Neural progenitor cell (in vitro differentiated cells): Measurements from ENCODE around the gene ACOT7.

Experiments used
- EZH2 ChIP-seq: fragments of 200-600 bp; sonication (generic); IDR thresholded peaks from 2 replicates; pipeline ENCODE4 v1.6.1; 2017; ENCODE audit warnings: antibody characterized with exemption, mild to moderate bottlenecking, moderate library complexity
- EZH2phosphoT487 ChIP-seq: fragments of 200-600 bp; sonication (generic); IDR thresholded peaks from 2 replicates; pipeline ENCODE4 v1.6.1; 2017; ENCODE audit warnings: antibody characterized with exemption
- TF ChIP-seq, protein P1 (sequence below): fragments of 200-600 bp; sonication (generic); IDR thresholded peaks from 2 replicates; pipeline ENCODE4 v1.5.1; 2017; ENCODE audit warnings: antibody characterized with exemption, mild to moderate bottlenecking

DNA sequence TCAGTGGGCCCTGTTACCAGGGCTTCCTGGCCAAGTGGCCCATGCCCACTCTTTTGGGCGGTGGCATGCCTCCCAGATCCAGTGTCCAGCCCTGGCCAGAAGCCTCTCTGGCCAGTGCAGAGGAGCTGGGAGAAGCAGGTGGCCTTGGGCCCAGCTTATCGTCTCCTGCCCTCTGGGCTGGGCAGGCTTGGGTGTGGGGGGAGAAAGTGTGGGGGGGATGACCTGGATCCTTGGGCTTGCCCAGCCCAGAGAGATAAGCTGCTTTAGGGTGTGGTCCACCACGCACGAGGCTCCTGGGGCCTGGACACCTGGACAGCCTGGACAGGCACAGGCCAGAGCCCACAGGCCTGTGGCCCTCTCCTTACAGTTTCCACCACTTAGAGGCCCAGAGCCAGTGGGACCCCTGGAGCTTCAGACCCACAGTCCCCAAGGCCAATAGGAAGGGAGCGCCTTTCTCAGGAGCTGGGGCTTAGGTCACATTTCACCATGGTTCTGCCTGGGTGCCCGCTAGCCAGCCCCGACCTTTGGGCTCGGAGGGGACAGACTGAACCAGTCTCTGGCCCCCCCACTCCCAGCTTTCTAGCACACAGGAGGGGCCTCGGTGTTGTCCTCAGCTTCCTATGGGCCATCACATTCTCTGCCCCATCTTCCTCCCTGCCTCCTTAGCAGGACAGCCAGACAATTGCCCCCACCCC is 32.9 kb upstream of the ACOT7 start:
- TF ChIP-seq EZH2phosphoT487 (no peak), EZH2 (no peak)
- TF ChIP-seq, protein P1, sequence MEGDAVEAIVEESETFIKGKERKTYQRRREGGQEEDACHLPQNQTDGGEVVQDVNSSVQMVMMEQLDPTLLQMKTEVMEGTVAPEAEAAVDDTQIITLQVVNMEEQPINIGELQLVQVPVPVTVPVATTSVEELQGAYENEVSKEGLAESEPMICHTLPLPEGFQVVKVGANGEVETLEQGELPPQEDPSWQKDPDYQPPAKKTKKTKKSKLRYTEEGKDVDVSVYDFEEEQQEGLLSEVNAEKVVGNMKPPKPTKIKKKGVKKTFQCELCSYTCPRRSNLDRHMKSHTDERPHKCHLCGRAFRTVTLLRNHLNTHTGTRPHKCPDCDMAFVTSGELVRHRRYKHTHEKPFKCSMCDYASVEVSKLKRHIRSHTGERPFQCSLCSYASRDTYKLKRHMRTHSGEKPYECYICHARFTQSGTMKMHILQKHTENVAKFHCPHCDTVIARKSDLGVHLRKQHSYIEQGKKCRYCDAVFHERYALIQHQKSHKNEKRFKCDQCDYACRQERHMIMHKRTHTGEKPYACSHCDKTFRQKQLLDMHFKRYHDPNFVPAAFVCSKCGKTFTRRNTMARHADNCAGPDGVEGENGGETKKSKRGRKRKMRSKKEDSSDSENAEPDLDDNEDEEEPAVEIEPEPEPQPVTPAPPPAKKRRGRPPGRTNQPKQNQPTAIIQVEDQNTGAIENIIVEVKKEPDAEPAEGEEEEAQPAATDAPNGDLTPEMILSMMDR, result no peak
